ENCODE measurements around the gene CETP.
"Not testable (repeated sequence)": the region's sequence is repeated elsewhere in the genome, so short reads cannot be mapped to it uniquely, and the experiment has no call there.

The CETP gene

GRCh38 chr16:56961851-56962281, at the start of gene CETP:
Gene CETP (plus strand): TSS chr16:56961950. CDS start chr16:56961980, 30 bp downstream.
- no peak for DNase-seq

GRCh38 chr16:56912746-56913708, 48.7 kb upstream of the CETP start:
- no peak for DNase-seq

- no peak for DNase-seq
These were observed 46.9 kb upstream of the CETP start for GRCh38 chr16:56914896-56915295.

GRCh38 chr16:56915336-56916119, 46.2 kb upstream of the CETP start:
- no peak for DNase-seq

GRCh38 chr16:56916571-56917403, 45.0 kb upstream of the CETP start:
- DNase-seq, result peak; percentile 12

- DNase-seq, result no peak
These were observed 43.2 kb upstream of the CETP start for GRCh38 chr16:56918467-56919012.

GRCh38 chr16:56919099-56919800, 42.5 kb upstream of the CETP start:
- DNase-seq, result no peak

- DNase-seq, result no peak
These were observed 40.2 kb upstream of the CETP start for GRCh38 chr16:56921571-56921970.

- DNase-seq, result no peak
These were observed 38.2 kb upstream of the CETP start for GRCh38 chr16:56923481-56924091.

GRCh38 chr16:56927471-56927870, 34.3 kb upstream of the CETP start:
- DNase-seq, result no peak

GRCh38 chr16:56929639-56930038, 32.1 kb upstream of the CETP start:
- DNase-seq, result no peak

- peak; percentile 24 for DNase-seq
These were observed 31.1 kb upstream of the CETP start for GRCh38 chr16:56930486-56931270.

- DNase-seq, result no peak
These were observed 30.4 kb upstream of the CETP start for GRCh38 chr16:56931271-56931891.

GRCh38 chr16:56931892-56932720, 29.6 kb upstream of the CETP start, which contains the start of gene HERPUD1:
Gene HERPUD1 (plus strand): TSS chr16:56932142. CDS start chr16:56932245, 103 bp downstream.
- peak; percentile 99 for DNase-seq

- DNase-seq, result peak; percentile 83
These were observed 28.8 kb upstream of the CETP start for GRCh38 chr16:56932721-56933619.

- no peak for DNase-seq
These were observed 27.7 kb upstream of the CETP start for GRCh38 chr16:56933828-56934598.

- DNase-seq, result not testable (repeated sequence)
These were observed 27.1 kb upstream of the CETP start for GRCh38 chr16:56934599-56935145.

Measured in hematopoietic multipotent progenitor cell treated with erythropoietin and hydrocortisone succinate and interleukin-3 and kit ligand, for 4 days (in vitro differentiated cells).